Measurements from ENCODE around the gene CHRND.
"Not testable (repeated sequence)": the region's sequence is repeated elsewhere in the genome, so short reads cannot be mapped to it uniquely, and the experiment has no call there.

Gene CHRND

GRCh38 chr2:232528746-232529460, 2.9 kb downstream of the CHRND start:
- no peak for FAIRE-seq

- FAIRE-seq: no peak
Observed at GRCh38 chr2:232529806-232530547, 4.0 kb downstream of the CHRND start.

DNA sequence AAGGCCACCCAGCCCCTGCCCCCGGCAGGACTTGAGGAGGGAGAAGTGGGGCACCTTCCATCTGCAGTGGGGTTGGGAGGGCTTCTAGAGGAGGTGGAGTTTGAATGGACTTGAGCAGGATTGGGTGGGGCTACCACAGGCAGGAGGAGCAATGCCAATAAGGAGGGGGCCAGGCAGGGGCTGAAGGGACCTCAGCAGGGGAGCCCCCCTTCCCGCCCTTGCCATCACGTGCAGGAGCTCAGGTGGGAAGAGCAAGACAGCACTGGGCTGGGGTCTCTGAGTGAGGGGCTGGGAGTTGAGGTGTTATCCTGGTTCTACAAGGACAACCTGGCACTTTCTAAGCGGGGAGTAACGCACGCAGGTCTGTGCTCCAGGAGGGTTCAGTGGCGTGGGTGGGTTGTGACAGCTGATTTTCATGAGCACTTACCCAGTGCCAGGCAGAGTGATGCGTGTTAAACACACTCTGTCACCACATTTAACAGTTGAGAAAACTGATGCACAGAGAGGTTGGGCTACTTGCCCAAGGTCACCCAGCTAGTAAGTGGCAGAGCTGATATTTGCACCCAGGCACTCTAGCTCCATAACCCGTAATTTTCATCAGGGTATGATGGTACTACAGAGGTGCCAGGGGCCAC, 4.8 kb downstream of the CHRND start:
- FAIRE-seq: no peak

DNA sequence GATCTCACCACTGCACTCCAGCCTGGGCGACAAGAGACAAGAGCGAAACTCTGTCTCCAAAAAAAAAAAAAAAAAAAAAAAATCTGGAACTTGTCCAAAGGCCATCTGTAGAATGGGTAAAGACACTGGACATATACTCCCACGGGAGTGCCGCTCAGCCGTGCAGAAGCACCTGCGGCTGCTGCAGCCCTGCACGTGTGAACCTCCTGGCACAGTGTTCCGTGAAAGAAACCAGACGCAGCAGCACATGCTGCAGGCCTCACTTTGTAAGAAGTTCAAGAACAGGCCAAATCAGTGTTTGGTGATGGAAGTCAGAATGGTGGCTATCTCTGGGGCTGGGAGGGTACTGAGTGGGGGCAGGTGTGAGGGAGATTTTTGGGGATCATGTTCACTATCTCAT, 6.5 kb downstream of the CHRND start:
- FAIRE-seq: no peak

GRCh38 chr2:232532821-232533220, 6.9 kb downstream of the CHRND start:
- not testable (repeated sequence) for FAIRE-seq

GRCh38 chr2:232533944-232534710, 8.2 kb downstream of the CHRND start:
- FAIRE-seq: no peak

GRCh38 chr2:232534940-232535651, 9.1 kb downstream of the CHRND start:
- no peak for FAIRE-seq

DNA sequence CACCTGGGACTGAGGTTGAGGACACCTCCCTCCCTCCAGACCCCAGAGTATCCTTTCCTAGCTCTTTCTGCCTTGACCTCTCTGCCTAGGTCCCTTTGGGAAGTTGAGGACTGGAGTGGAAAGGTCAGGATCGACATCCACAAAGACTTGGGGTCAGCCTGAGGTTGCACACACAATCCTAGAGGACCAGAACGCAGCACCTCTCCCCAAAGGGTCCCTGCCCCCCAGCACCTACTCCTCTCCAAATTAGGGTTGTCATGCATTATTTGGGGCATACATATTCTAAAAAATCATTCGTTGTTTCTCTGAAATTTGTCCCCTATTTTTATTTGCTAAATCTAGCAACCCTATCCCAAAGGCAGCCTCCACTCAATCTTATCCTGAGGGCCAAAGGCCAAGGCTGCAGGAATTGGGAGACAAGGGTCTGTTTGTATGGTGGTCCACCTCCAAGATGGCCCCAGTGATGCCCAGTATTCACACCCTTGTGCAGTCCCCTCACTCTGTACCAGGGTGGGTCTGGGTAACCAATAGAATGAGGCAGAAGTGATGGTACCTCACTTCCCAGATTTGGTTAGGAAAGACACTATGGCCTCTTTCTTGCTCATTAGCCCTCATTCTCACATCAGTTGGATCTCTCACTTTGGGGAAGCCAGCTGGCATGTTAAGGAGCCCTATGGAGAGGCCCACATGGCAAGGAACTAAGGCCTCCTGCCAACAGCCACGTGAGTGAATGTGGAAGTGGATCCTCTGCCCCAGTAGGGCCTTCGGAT, 10.0 kb downstream of the CHRND start:
- no peak for FAIRE-seq

- no peak for FAIRE-seq
Observed at GRCh38 chr2:232537079-232537478, 11.1 kb downstream of the CHRND start.

DNA sequence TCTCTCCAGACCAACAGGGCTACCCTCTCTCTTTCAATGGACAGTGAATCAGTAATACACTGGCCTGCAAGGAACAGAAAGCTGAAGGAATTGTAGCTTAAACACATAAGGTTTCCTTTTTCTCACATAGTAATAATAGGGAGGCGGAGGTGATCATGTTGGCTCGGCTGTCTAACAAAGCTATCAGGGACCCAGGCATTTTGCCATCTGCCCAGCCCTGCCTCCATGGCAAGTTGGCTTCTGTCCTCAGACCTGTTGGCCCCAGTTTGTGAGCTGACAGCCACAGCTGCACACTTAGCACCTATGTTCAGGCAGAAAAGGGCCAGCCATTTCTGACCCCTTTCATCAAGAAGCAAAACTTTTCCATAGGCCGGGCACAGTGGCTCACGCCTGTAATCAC, 11.5 kb downstream of the CHRND start:
- no peak for FAIRE-seq

- no peak for FAIRE-seq
Observed at GRCh38 chr2:232538671-232539070, 12.7 kb downstream of the CHRND start.

- no peak for FAIRE-seq
Observed at GRCh38 chr2:232539298-232540231, 13.6 kb downstream of the CHRND start, which contains the start of gene CHRNG. CHRNG (plus strand) TSS chr2:232539692; CDS start chr2:232539748, 56 bp downstream.

GRCh38 chr2:232540441-232541041, 14.6 kb downstream of the CHRND start:
- no peak for FAIRE-seq

DNA sequence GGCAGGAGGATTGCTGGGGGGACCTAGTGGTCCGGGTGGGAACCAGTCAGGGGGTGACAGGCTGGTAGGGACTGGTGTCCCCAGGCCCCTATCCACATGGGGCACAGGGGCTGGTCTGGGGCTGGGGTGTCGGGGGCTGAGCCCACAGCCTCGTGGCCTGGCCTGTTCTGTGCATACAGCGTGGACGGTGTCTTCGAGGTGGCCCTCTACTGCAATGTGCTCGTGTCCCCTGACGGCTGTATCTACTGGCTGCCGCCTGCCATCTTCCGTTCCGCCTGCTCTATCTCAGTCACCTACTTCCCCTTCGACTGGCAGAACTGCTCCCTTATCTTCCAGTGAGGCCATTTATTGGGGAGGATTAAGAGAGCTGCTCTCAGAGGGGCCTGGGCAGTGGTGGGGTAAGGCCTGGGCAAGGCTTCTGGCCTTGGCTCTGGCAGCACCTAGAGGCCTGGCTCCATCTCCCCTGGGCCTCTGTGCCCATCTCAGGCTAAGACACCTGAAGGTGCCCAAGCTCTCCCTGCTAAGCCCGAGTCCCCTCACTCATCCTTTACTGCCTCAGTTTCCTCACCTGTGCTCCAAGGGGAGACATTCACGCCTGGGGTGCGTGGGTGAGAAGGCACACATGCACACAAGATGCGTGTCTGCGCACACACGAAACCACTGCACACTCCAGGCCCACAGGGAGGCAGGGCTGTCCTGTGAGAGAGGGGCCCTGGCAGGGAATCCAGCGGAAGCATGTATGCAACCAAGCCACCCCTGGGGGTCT, 15.4 kb downstream of the CHRND start:
- no peak for FAIRE-seq

DNA sequence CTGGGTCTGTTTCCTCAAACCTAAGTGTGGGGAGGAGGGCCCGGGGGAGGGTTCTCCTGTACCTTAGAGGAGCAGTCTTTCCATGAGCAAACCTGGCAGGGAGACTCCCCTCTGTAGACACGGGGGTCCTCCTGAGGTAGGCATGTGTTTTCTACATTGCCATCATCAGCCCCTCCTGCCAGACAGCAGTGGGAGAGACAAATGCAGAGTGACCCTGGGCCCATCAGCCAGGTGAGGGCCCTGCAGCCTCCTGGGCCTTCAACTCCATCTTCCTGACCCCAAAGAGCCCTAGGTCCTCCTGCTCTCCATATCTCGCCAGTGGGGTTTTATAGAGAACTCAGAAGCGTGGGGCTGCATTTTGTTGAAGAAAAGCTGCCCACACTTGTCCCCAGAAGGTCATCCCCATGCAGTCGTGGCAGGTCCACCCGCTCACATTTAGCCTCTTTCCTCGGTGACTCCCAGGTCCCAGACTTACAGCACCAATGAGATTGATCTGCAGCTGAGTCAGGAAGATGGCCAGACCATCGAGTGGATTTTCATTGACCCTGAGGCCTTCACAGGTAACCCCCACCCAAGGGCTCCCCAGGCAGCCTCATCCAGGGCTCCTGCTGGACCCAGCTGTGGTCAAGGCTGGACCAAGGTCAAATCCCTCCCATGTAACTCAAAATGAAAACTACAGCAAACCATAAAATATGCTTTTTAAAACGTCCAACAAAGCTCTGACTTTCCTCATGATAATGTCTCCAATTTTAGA, 16.2 kb downstream of the CHRND start:
- FAIRE-seq: no peak

GRCh38 chr2:232542715-232543467, 16.9 kb downstream of the CHRND start:
- FAIRE-seq: no peak

DNA sequence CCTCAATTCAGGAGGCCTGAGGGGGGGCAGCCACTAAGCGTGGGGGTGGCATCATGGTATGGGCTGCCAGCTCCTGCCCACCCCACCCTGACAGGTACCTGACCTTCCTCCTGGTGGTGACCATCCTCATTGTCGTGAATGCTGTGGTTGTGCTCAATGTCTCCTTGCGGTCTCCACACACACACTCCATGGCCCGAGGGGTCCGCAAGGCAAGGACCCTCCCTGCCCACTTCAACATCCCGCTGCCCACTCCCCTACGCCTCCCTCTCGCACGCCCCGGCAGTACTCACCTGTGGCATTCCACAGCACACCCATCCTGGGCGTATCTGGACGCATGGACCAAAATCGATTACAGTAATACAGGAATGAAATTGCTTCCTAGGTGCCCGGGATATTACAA, 17.5 kb downstream of the CHRND start:
- FAIRE-seq: no peak

Measured in colon (tissue), 2 donors.